Measurements from ENCODE around the gene SLC22A14. TPM values are rescaled to one million over a fixed set of nuclear protein-coding genes. Genes with fewer than 3 reads are reported as not detected.
"Not testable (repeated sequence)": the region's sequence is repeated elsewhere in the genome, so short reads cannot be mapped to it uniquely, and the experiment has no call there.

Gene SLC22A14
- total RNA-seq, 1 experiment from 2014 or later, result not detected

GRCh38 chr3:38317192-38317759 is 35.2 kb downstream of the SLC22A14 start (continued):
- no peak for TF ChIP-seq E2F1 (CRISPR knock-in tag; IDR thresholded peaks at IDR 0.05)

GRCh38 chr3:38318766-38319671 is 36.9 kb downstream of the SLC22A14 start:
- TF ChIP-seq NFE2L1 (CRISPR knock-in tag; IDR thresholded peaks at IDR 0.05) (no peak), NR3C1 (CRISPR knock-in tag; conservative IDR thresholded peaks at IDR 0.05; ENCODE audit: low read depth) (no peak), TP53 (CRISPR knock-in tag; IDR thresholded peaks at IDR 0.05) (no peak), PRDM15 (CRISPR knock-in tag; IDR thresholded peaks at IDR 0.05) (no peak), MYBL2 (CRISPR knock-in tag; IDR thresholded peaks at IDR 0.05) (no peak), ZNF138 (CRISPR knock-in tag; conservative IDR thresholded peaks at IDR 0.05) (no peak), ZNF396 (CRISPR knock-in tag; IDR thresholded peaks at IDR 0.05; ENCODE audit: borderline replicate concordance) (no peak), CREB1 (CRISPR knock-in tag; IDR thresholded peaks at IDR 0.05) (no peak)
- TF ChIP-seq, protein P1, sequence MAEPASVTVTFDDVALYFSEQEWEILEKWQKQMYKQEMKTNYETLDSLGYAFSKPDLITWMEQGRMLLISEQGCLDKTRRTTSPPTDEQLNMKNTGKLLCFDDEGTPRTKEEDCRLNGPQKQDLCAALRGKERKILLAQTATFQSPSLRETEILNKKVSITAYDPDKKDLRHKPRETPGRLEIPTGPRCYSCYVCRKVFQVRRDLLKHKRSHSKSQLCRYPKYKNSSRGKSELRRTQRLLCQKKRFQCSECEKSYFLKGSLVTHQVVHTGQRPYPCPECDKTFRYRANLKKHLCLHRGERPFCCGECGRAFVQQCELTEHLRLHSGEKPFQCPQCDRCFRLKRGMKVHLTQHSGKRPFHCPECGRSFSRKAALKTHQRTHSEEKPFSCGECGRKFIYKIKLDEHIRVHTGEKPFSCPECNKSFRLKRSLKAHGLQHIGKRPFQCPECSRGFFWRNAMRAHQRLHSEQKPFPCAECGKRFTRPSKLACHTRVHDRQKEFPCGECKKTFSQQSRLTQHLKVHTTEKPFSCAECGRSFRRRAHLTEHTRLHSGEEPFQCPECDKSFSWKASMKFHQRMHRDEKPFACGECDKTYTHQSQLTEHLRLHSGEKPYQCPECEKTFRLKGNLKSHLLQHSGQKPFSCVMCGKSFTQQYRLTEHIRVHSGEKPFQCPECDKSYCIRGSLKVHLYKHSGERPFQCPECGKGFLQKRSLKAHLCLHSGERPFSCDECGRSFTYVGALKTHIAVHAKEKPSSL (CRISPR knock-in tag; conservative IDR thresholded peaks at IDR 0.05), result no peak
- TF ChIP-seq, protein P2, sequence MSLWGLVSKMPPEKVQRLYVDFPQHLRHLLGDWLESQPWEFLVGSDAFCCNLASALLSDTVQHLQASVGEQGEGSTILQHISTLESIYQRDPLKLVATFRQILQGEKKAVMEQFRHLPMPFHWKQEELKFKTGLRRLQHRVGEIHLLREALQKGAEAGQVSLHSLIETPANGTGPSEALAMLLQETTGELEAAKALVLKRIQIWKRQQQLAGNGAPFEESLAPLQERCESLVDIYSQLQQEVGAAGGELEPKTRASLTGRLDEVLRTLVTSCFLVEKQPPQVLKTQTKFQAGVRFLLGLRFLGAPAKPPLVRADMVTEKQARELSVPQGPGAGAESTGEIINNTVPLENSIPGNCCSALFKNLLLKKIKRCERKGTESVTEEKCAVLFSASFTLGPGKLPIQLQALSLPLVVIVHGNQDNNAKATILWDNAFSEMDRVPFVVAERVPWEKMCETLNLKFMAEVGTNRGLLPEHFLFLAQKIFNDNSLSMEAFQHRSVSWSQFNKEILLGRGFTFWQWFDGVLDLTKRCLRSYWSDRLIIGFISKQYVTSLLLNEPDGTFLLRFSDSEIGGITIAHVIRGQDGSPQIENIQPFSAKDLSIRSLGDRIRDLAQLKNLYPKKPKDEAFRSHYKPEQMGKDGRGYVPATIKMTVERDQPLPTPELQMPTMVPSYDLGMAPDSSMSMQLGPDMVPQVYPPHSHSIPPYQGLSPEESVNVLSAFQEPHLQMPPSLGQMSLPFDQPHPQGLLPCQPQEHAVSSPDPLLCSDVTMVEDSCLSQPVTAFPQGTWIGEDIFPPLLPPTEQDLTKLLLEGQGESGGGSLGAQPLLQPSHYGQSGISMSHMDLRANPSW (CRISPR knock-in tag; conservative IDR thresholded peaks at IDR 0.05; ENCODE audit: low read depth), result no peak
- TF ChIP-seq, protein P3, sequence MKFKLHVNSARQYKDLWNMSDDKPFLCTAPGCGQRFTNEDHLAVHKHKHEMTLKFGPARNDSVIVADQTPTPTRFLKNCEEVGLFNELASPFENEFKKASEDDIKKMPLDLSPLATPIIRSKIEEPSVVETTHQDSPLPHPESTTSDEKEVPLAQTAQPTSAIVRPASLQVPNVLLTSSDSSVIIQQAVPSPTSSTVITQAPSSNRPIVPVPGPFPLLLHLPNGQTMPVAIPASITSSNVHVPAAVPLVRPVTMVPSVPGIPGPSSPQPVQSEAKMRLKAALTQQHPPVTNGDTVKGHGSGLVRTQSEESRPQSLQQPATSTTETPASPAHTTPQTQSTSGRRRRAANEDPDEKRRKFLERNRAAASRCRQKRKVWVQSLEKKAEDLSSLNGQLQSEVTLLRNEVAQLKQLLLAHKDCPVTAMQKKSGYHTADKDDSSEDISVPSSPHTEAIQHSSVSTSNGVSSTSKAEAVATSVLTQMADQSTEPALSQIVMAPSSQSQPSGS (CRISPR knock-in tag; IDR thresholded peaks at IDR 0.05; ENCODE audit: borderline replicate concordance, low read depth), result no peak
- TF ChIP-seq, protein P4, sequence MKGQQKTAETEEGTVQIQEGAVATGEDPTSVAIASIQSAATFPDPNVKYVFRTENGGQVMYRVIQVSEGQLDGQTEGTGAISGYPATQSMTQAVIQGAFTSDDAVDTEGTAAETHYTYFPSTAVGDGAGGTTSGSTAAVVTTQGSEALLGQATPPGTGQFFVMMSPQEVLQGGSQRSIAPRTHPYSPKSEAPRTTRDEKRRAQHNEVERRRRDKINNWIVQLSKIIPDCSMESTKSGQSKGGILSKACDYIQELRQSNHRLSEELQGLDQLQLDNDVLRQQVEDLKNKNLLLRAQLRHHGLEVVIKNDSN (CRISPR knock-in tag; IDR thresholded peaks at IDR 0.05), result no peak
- H3K9me3 Mint-ChIP-seq, result peaks cover 20% of the 10 kb centered on the region
- POLR2A ChIA-PET, result no interaction called here
- no peaks in the 10 kb centered on the region for H3K36me3 Mint-ChIP-seq
- H3K27me3 Mint-ChIP-seq (ENCODE audit: low read depth), result no peaks in the 10 kb centered on the region; the same call in 1 of the 2 replicates
- H3K27ac Mint-ChIP-seq, result no peak overlapping the region
- CTCF ChIA-PET, result interaction anchor here (0.6 to 1.5 kb wide), 3 partner anchors 21 to 115 kb away, joined by 3 to 4 read pairs (median 3); partner anchors contain the start of gene XYLB
- no peak overlapping the region for H3K4me3 Mint-ChIP-seq
- DNase-seq (ENCODE audit: low spot score) (no peak), ATAC-seq (no peak)
- peaks cover 6% of the 10 kb centered on the region; the same call in 1 of the 2 replicates for H3K4me1 Mint-ChIP-seq

- ATAC-seq; POLR2A ChIA-PET; H3K4me3 Mint-ChIP-seq; DNase-seq (ENCODE audit: low spot score); H3K36me3 Mint-ChIP-seq; H3K27me3 Mint-ChIP-seq (ENCODE audit: low read depth); H3K27ac Mint-ChIP-seq; H3K4me1 Mint-ChIP-seq: not testable (repeated sequence)
- CTCF ChIA-PET, result interaction anchor here (1.5 kb wide), 2 partner anchors 22 to 26 kb away, joined by 4 read pairs; partner anchors contain the start of gene XYLB
- H3K9me3 Mint-ChIP-seq, result peaks cover 21% of the 10 kb centered on the region
Measured at GRCh38 chr3:38320638-38321037, 38.5 kb downstream of the SLC22A14 start.
